WTC11 (cell line): Measurements from ENCODE around the gene NBEA. TPM values are rescaled to one million over a fixed set of nuclear protein-coding genes. Genes with fewer than 3 reads are reported as not detected.

Source experiments
- ATAC-seq: fragments of 200-7000 bp; cut with Tn5 transposase; 2 replicates; pipeline ENCODE4 v1.10.0; 2021; ENCODE audit warnings: mild to moderate bottlenecking, moderate library complexity
- CTCF ChIA-PET: fragments of 300-600 bp; sonication (Branson Sonifier 250); formaldehyde crosslinking; loops from one replicate; lab custom pipeline; 2021; ENCODE audit warnings: antibody characterized with exemption; lab: Charles Lee
- POLR2A ChIA-PET: fragments of 350-600 bp; sonication (Branson Sonifier 250); formaldehyde crosslinking; loops from one replicate; lab custom pipeline; 2021; ENCODE audit warnings: antibody characterized with exemption; lab: Charles Lee
- DNase-seq: peaks from one replicate; pipeline ENCODE4 v3.0.0; 2021; ENCODE audit warnings: low spot score
- H3K27ac Mint-ChIP-seq: 2 replicates; pipeline ENCODE4 v1.8.0; 2021; ENCODE audit warnings: mixed read lengths
- H3K27me3 Mint-ChIP-seq: 2 replicates; pipeline ENCODE4 v1.8.0; 2021; ENCODE audit warnings: low read depth, mild to moderate bottlenecking, moderate library complexity, mixed read lengths
- H3K36me3 Mint-ChIP-seq: 2 replicates; pipeline ENCODE4 v1.8.0; 2021; ENCODE audit warnings: mixed read lengths
- H3K4me1 Mint-ChIP-seq: 2 replicates; pipeline ENCODE4 v1.8.0; 2022; ENCODE audit warnings: mixed read lengths
- H3K4me3 Mint-ChIP-seq: 2 replicates; pipeline ENCODE4 v1.8.0; 2021; ENCODE audit warnings: mild to moderate bottlenecking, moderate library complexity, mixed read lengths
- H3K9me3 Mint-ChIP-seq: 2 replicates; pipeline ENCODE4 v1.8.0; 2021; ENCODE audit warnings: mixed read lengths
- E2F1 ChIP-seq: sonication (generic); formaldehyde crosslinking; IDR thresholded peaks from 2 replicates; pipeline ENCODE4 v1.8.0; 2022; ENCODE audit warnings: mild to moderate bottlenecking, missing genetic modification reagents
- ERG ChIP-seq: fragments of 250-450 bp; sonication (Bioruptor Pico); IDR thresholded peaks from 2 replicates; pipeline ENCODE4 v1.8.0; 2021; ENCODE audit warnings: mild to moderate bottlenecking
- FOXJ3 ChIP-seq: sonication (generic); formaldehyde crosslinking; IDR thresholded peaks from 2 replicates; pipeline ENCODE4 v1.9.0; 2021; ENCODE audit warnings: missing genetic modification reagents, mild to moderate bottlenecking, borderline replicate concordance
- FOXK1 ChIP-seq: sonication (generic); formaldehyde crosslinking; IDR thresholded peaks from 2 replicates; pipeline ENCODE4 v1.8.0; 2022; ENCODE audit warnings: mild to moderate bottlenecking, moderate library complexity, missing genetic modification reagents
- FOXP1 ChIP-seq: sonication (generic); formaldehyde crosslinking; IDR thresholded peaks from 2 replicates; pipeline ENCODE4 v1.8.0; 2022; ENCODE audit warnings: missing genetic modification reagents, mild to moderate bottlenecking, moderate library complexity, borderline replicate concordance
- FOXP4 ChIP-seq: sonication (generic); formaldehyde crosslinking; IDR thresholded peaks from 2 replicates; pipeline ENCODE4 v1.8.0; 2022; ENCODE audit warnings: mild to moderate bottlenecking, missing genetic modification reagents
- NR1H2 ChIP-seq: sonication (generic); formaldehyde crosslinking; IDR thresholded peaks from 2 replicates; pipeline ENCODE4 v1.9.0; 2021; ENCODE audit warnings: mild to moderate bottlenecking, moderate library complexity, missing genetic modification reagents
- NR3C1 ChIP-seq: sonication (generic); formaldehyde crosslinking; conservative IDR thresholded peaks from 2 replicates; pipeline ENCODE4 v1.8.1; 2023; ENCODE audit warnings: low read depth, mild to moderate bottlenecking, missing genetic modification reagents
- SMAD3 ChIP-seq: sonication (generic); formaldehyde crosslinking; IDR thresholded peaks from 2 replicates; pipeline ENCODE4 v1.8.0; 2022; ENCODE audit warnings: missing genetic modification reagents, mild to moderate bottlenecking, borderline replicate concordance
- SOX15 ChIP-seq: fragments of 250-450 bp; sonication (Bioruptor Pico); IDR thresholded peaks from 2 replicates; pipeline ENCODE4 v1.9.0; 2021; ENCODE audit warnings: mild to moderate bottlenecking
- TEAD4 ChIP-seq: sonication (generic); formaldehyde crosslinking; IDR thresholded peaks from 2 replicates; pipeline ENCODE4 v1.8.0; 2022; ENCODE audit warnings: mild to moderate bottlenecking, missing genetic modification reagents
- ZBTB21 ChIP-seq: sonication (generic); formaldehyde crosslinking; IDR thresholded peaks from 2 replicates; pipeline ENCODE4 v1.8.1; 2023; ENCODE audit warnings: mild to moderate bottlenecking, missing genetic modification reagents, borderline replicate concordance
- ZBTB43 ChIP-seq: sonication (generic); formaldehyde crosslinking; IDR thresholded peaks from 2 replicates; pipeline ENCODE4 v1.8.1; 2023; ENCODE audit warnings: mild to moderate bottlenecking, missing genetic modification reagents
- ZNF138 ChIP-seq: sonication (generic); formaldehyde crosslinking; conservative IDR thresholded peaks from 2 replicates; pipeline ENCODE4 v1.8.1; 2022; ENCODE audit warnings: mild to moderate bottlenecking, moderate library complexity, missing genetic modification reagents
- ZNF396 ChIP-seq: fragments of 250-450 bp; sonication (Bioruptor Pico); IDR thresholded peaks from 2 replicates; pipeline ENCODE4 v1.8.0; 2021; ENCODE audit warnings: mild to moderate bottlenecking, moderate library complexity, borderline replicate concordance
- total RNA-seq: library from RNA; stranded (reverse); gene quantifications from 3 replicates; pipeline ENCODE4 v1.2.3, GENCODE V29; 2021
- TF ChIP-seq, protein P1 (sequence below): sonication (generic); formaldehyde crosslinking; IDR thresholded peaks from 2 replicates; pipeline ENCODE4 v1.8.1; 2022; ENCODE audit warnings: low read depth, missing genetic modification reagents, borderline replicate concordance
- TF ChIP-seq, protein P2 (sequence below): sonication (generic); formaldehyde crosslinking; IDR thresholded peaks from 2 replicates; pipeline ENCODE4 v1.8.1; 2022; ENCODE audit warnings: low read depth, mild to moderate bottlenecking, moderate library complexity, missing genetic modification reagents, borderline replicate concordance
- TF ChIP-seq, protein P3 (sequence below): fragments of 250-450 bp; sonication (Bioruptor Pico); IDR thresholded peaks from 2 replicates; pipeline ENCODE4 v1.9.0; 2021; ENCODE audit warnings: mild to moderate bottlenecking
- TF ChIP-seq, protein P4 (sequence below): sonication (generic); formaldehyde crosslinking; IDR thresholded peaks from 2 replicates; pipeline ENCODE4 v1.8.0; 2023; ENCODE audit warnings: mild to moderate bottlenecking, missing genetic modification reagents
- TF ChIP-seq, protein P5 (sequence below): fragments of 250-450 bp; sonication (Bioruptor Pico); conservative IDR thresholded peaks from 2 replicates; pipeline ENCODE4 v1.9.0; 2021; ENCODE audit warnings: mild to moderate bottlenecking

The NBEA gene
- total RNA-seq, 1 experiment from 2014 or later = 20.9 TPM

DNA sequence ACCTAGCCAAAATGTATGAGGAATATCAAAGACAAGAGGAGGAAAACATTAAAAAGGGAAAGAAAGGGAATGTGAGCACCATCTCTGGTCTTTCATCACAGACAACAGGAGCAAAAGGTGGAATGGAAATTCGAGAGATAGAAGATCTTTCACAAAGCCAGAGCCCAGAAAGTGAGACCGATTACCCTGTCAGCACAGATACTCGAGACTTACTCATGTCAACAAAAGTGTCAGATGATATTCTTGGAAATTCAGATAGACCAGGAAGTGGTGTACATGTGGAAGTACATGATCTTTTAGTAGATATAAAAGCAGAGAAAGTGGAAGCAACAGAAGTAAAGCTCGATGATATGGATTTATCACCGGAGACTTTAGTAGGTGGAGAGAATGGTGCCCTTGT is 217.0 kb downstream of the NBEA start (continued):
- TF ChIP-seq ERG (CRISPR knock-in tag) (no peak), SMAD3 (no peak)
- TF ChIP-seq, all 79 proteins: peak for 0

DNA sequence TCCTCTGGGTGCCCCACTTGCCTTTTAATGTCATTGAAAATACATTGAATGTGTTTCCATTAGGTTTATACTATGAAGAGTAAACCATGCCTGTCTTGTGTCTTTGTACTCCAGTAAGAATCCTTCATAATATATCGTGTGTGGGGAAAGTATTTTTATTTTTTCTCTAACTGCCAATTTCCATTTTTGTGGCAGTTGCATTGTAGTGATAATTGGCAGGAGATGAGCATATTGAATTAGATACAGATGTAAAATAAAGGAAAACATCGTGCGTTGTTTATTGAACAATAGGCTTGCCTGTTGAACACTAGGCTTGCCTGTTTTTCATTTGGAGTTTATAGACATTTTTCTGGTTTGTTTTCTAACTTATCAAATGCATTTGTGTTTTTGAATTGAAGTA is 218.8 kb downstream of the NBEA start:
- no peak for ATAC-seq
- no peaks in the 10 kb centered on the region for H3K9me3 Mint-ChIP-seq
- no peak overlapping the region for H3K4me3 Mint-ChIP-seq
- POLR2A ChIA-PET = no interaction called here
- peaks cover 24% of the 10 kb centered on the region for H3K4me1 Mint-ChIP-seq
- peaks cover 5% of the 10 kb centered on the region for H3K36me3 Mint-ChIP-seq
- H3K27ac Mint-ChIP-seq = peak overlapping the region; percentile 55; the same call in 1 of the 2 replicates
- TF ChIP-seq ZNF396 (CRISPR knock-in tag) = no peak
- TF ChIP-seq, protein P1, sequence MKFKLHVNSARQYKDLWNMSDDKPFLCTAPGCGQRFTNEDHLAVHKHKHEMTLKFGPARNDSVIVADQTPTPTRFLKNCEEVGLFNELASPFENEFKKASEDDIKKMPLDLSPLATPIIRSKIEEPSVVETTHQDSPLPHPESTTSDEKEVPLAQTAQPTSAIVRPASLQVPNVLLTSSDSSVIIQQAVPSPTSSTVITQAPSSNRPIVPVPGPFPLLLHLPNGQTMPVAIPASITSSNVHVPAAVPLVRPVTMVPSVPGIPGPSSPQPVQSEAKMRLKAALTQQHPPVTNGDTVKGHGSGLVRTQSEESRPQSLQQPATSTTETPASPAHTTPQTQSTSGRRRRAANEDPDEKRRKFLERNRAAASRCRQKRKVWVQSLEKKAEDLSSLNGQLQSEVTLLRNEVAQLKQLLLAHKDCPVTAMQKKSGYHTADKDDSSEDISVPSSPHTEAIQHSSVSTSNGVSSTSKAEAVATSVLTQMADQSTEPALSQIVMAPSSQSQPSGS (CRISPR knock-in tag) = no peak
- TF ChIP-seq FOXJ3 (CRISPR knock-in tag) = no peak
- TF ChIP-seq NR3C1 = no peak
- no peak for TF ChIP-seq FOXP1 (CRISPR knock-in tag)
- no peak for TF ChIP-seq ZBTB21 (CRISPR knock-in tag)
- TF ChIP-seq FOXK1 (CRISPR knock-in tag) = no peak
- TF ChIP-seq ZBTB43 (CRISPR knock-in tag) = no peak
- TF ChIP-seq SOX15 (CRISPR knock-in tag) = no peak
- TF ChIP-seq, protein P2, sequence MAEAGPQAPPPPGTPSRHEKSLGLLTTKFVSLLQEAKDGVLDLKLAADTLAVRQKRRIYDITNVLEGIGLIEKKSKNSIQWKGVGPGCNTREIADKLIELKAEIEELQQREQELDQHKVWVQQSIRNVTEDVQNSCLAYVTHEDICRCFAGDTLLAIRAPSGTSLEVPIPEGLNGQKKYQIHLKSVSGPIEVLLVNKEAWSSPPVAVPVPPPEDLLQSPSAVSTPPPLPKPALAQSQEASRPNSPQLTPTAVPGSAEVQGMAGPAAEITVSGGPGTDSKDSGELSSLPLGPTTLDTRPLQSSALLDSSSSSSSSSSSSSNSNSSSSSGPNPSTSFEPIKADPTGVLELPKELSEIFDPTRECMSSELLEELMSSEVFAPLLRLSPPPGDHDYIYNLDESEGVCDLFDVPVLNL (CRISPR knock-in tag) = no peak
- TF ChIP-seq, protein P3, sequence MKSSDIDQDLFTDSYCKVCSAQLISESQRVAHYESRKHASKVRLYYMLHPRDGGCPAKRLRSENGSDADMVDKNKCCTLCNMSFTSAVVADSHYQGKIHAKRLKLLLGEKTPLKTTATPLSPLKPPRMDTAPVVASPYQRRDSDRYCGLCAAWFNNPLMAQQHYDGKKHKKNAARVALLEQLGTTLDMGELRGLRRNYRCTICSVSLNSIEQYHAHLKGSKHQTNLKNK = no peak
- TF ChIP-seq, all 79 proteins: peak for 0
- no peaks in the 10 kb centered on the region for H3K27me3 Mint-ChIP-seq
- DNase-seq = no peak
- CTCF ChIA-PET = no interaction called here

- POLR2A ChIA-PET = no interaction called here
- H3K4me1 Mint-ChIP-seq = peaks cover 27% of the 10 kb centered on the region
- no peak overlapping the region for H3K4me3 Mint-ChIP-seq
- peaks cover 5% of the 10 kb centered on the region for H3K36me3 Mint-ChIP-seq
- ATAC-seq = no peak
- no peak for DNase-seq
- CTCF ChIA-PET = no interaction called here
- no peaks in the 10 kb centered on the region for H3K9me3 Mint-ChIP-seq
- no peak overlapping the region for H3K27ac Mint-ChIP-seq
- no peaks in the 10 kb centered on the region for H3K27me3 Mint-ChIP-seq
- TF ChIP-seq, protein P4, sequence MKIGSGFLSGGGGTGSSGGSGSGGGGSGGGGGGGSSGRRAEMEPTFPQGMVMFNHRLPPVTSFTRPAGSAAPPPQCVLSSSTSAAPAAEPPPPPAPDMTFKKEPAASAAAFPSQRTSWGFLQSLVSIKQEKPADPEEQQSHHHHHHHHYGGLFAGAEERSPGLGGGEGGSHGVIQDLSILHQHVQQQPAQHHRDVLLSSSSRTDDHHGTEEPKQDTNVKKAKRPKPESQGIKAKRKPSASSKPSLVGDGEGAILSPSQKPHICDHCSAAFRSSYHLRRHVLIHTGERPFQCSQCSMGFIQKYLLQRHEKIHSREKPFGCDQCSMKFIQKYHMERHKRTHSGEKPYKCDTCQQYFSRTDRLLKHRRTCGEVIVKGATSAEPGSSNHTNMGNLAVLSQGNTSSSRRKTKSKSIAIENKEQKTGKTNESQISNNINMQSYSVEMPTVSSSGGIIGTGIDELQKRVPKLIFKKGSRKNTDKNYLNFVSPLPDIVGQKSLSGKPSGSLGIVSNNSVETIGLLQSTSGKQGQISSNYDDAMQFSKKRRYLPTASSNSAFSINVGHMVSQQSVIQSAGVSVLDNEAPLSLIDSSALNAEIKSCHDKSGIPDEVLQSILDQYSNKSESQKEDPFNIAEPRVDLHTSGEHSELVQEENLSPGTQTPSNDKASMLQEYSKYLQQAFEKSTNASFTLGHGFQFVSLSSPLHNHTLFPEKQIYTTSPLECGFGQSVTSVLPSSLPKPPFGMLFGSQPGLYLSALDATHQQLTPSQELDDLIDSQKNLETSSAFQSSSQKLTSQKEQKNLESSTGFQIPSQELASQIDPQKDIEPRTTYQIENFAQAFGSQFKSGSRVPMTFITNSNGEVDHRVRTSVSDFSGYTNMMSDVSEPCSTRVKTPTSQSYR = no peak
- TF ChIP-seq, protein P5, sequence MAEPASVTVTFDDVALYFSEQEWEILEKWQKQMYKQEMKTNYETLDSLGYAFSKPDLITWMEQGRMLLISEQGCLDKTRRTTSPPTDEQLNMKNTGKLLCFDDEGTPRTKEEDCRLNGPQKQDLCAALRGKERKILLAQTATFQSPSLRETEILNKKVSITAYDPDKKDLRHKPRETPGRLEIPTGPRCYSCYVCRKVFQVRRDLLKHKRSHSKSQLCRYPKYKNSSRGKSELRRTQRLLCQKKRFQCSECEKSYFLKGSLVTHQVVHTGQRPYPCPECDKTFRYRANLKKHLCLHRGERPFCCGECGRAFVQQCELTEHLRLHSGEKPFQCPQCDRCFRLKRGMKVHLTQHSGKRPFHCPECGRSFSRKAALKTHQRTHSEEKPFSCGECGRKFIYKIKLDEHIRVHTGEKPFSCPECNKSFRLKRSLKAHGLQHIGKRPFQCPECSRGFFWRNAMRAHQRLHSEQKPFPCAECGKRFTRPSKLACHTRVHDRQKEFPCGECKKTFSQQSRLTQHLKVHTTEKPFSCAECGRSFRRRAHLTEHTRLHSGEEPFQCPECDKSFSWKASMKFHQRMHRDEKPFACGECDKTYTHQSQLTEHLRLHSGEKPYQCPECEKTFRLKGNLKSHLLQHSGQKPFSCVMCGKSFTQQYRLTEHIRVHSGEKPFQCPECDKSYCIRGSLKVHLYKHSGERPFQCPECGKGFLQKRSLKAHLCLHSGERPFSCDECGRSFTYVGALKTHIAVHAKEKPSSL = no peak
- TF ChIP-seq NR1H2 (CRISPR knock-in tag) = no peak
- TF ChIP-seq TEAD4 = no peak
- no peak for TF ChIP-seq FOXP4 (CRISPR knock-in tag)
- TF ChIP-seq E2F1 (CRISPR knock-in tag) = no peak
- no peak for TF ChIP-seq ZNF138 (CRISPR knock-in tag)
Observed at GRCh38 chr13:35162420-35162819, 220.3 kb downstream of the NBEA start.
